ENCODE measurements around the gene CACNA1S.

Gene CACNA1S

GRCh38 chr1:201007481-201007880 lies 104.7 kb downstream of the CACNA1S start:
- no peak overlapping the region for H3K4me3 ChIP-seq (ENCODE audit: low read length)
- DNase-seq (ENCODE audit: low read depth, low spot score) = no peak

GRCh38 chr1:201006450-201006849 lies 105.8 kb downstream of the CACNA1S start:
- no peak for DNase-seq (ENCODE audit: low read depth, low spot score)
- no peak overlapping the region for H3K4me3 ChIP-seq (ENCODE audit: low read length)

- no peak overlapping the region for H3K4me3 ChIP-seq (ENCODE audit: low read length)
- no peak for DNase-seq (ENCODE audit: low read depth, low spot score)
Measured at GRCh38 chr1:201004732-201005131, 107.5 kb downstream of the CACNA1S start.

GRCh38 chr1:201004154-201004553 lies 108.1 kb downstream of the CACNA1S start:
- no peak for DNase-seq (ENCODE audit: low read depth, low spot score)
- no peak overlapping the region for H3K4me3 ChIP-seq (ENCODE audit: low read length)

- H3K4me3 ChIP-seq (ENCODE audit: low read length) = no peak overlapping the region
- DNase-seq (ENCODE audit: low read depth, low spot score) = no peak
Measured at GRCh38 chr1:201002510-201002909, 109.7 kb downstream of the CACNA1S start.

GRCh38 chr1:201001962-201002361 lies 110.3 kb downstream of the CACNA1S start:
- DNase-seq (ENCODE audit: low read depth, low spot score) = no peak
- H3K4me3 ChIP-seq (ENCODE audit: low read length) = no peak overlapping the region

- DNase-seq (ENCODE audit: low read depth, low spot score) = no peak
- H3K4me3 ChIP-seq (ENCODE audit: low read length) = no peak overlapping the region
Measured at GRCh38 chr1:201000391-201000790, 111.8 kb downstream of the CACNA1S start.

GRCh38 chr1:200999667-201000066 lies 112.6 kb downstream of the CACNA1S start:
- no peak for DNase-seq (ENCODE audit: low read depth, low spot score)
- no peak overlapping the region for H3K4me3 ChIP-seq (ENCODE audit: low read length)

GRCh38 chr1:200998323-200998722 lies 113.9 kb downstream of the CACNA1S start:
- no peak for DNase-seq (ENCODE audit: low read depth, low spot score)
- no peak overlapping the region for H3K4me3 ChIP-seq (ENCODE audit: low read length)

GRCh38 chr1:200992382-200993048 lies 119.7 kb downstream of the CACNA1S start:
- H3K4me3 ChIP-seq (ENCODE audit: low read length) = no peak overlapping the region
- no peak for DNase-seq (ENCODE audit: low read depth, low spot score)

- DNase-seq (ENCODE audit: low read depth, low spot score) = no peak
- no peak overlapping the region for H3K4me3 ChIP-seq (ENCODE audit: low read length)
Measured at GRCh38 chr1:200991097-200991614, 121.1 kb downstream of the CACNA1S start.

- H3K4me3 ChIP-seq (ENCODE audit: low read length) = no peak overlapping the region
- no peak for DNase-seq (ENCODE audit: low read depth, low spot score)
Measured at GRCh38 chr1:200990114-200990513, 122.1 kb downstream of the CACNA1S start.
